ENCODE measurements around the gene DAB2.
"Not testable (repeated sequence)": the region's sequence is repeated elsewhere in the genome, so short reads cannot be mapped to it uniquely, and the experiment has no call there.

DAB2 gene

GRCh38 chr5:39373791-39374190 lies 51.0 kb downstream of the DAB2 start:
- DNase-seq, result peak in 1 of 2 experiments; percentile 45

- DNase-seq, result peak; percentile 66 to 71
These were observed 53.5 kb downstream of the DAB2 start for GRCh38 chr5:39371367-39371635.

- peak; percentile 61 to 71 for DNase-seq
These were observed 54.0 kb downstream of the DAB2 start for GRCh38 chr5:39370555-39371366.

- DNase-seq, result no peak
These were observed 55.5 kb downstream of the DAB2 start for GRCh38 chr5:39369123-39369815.

GRCh38 chr5:39368116-39368515 lies 56.7 kb downstream of the DAB2 start:
- no peak for DNase-seq

GRCh38 chr5:39367711-39368110 lies 57.1 kb downstream of the DAB2 start:
- no peak for DNase-seq

- no peak for DNase-seq
These were observed 60.4 kb downstream of the DAB2 start, which contains the start of gene C9 for GRCh38 chr5:39364367-39364766. C9 (minus strand) TSS chr5:39364495; CDS start chr5:39364464, 31 bp downstream.

GRCh38 chr5:39363217-39363616 lies 61.6 kb downstream of the DAB2 start:
- DNase-seq, result no peak

GRCh38 chr5:39362646-39363045 lies 62.1 kb downstream of the DAB2 start:
- DNase-seq, result no peak

- DNase-seq, result no peak
These were observed 63.5 kb downstream of the DAB2 start for GRCh38 chr5:39361306-39361705.

GRCh38 chr5:39360471-39361111 lies 64.2 kb downstream of the DAB2 start:
- no peak for DNase-seq

GRCh38 chr5:39356263-39356662 lies 68.5 kb downstream of the DAB2 start:
- no peak for DNase-seq

GRCh38 chr5:39355324-39355723 lies 69.5 kb downstream of the DAB2 start:
- no peak for DNase-seq

GRCh38 chr5:39353717-39354399 lies 70.9 kb downstream of the DAB2 start:
- no peak for DNase-seq

- DNase-seq, result no peak
These were observed 71.8 kb downstream of the DAB2 start for GRCh38 chr5:39352951-39353350.

GRCh38 chr5:39352170-39352569 lies 72.6 kb downstream of the DAB2 start:
- no peak for DNase-seq

- DNase-seq, result no peak
These were observed 75.3 kb downstream of the DAB2 start for GRCh38 chr5:39349484-39349883.

GRCh38 chr5:39342460-39342859 lies 82.3 kb downstream of the DAB2 start:
- no peak for DNase-seq

GRCh38 chr5:39341896-39342295 lies 82.9 kb downstream of the DAB2 start:
- no peak for DNase-seq

- DNase-seq, result no peak
These were observed 84.3 kb downstream of the DAB2 start for GRCh38 chr5:39340506-39340905.

- DNase-seq, result no peak
These were observed 87.4 kb downstream of the DAB2 start for GRCh38 chr5:39337252-39337915.

GRCh38 chr5:39334296-39334695 lies 90.5 kb downstream of the DAB2 start:
- not testable (repeated sequence) for DNase-seq

- no peak for DNase-seq
These were observed 91.7 kb downstream of the DAB2 start for GRCh38 chr5:39333104-39333503.

Data from NCI-H526 (cell line).